AML-193 (cell line): ENCODE measurements around the gene GAS2L2.
"Not testable (repeated sequence)": the region's sequence is repeated elsewhere in the genome, so short reads cannot be mapped to it uniquely, and the experiment has no call there.

ENCODE experiments used
- DNase-seq, 2 experiments: peaks; one replicate each; lab custom pipeline; 2025; lab: John Stamatoyannopoulos, UW

GAS2L2 gene

DNA sequence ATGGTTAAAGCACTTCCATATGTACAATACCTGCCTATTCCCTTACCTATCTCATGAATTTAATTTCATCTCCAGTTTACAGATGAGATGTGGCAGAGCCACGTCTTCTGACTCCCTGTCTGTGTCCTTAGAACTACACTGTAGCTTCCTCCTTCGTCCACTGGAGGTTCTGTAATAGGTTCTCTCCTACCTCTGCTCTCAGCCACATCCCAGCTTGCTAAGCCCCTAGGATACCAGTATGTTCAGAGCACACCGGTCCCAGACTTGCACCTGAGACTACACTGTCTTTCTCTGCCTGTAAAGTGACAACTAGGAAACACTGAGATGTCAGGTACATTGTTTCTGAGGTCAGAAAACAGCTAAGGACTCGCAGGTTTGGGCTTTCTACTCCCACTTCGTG, 25.4 kb downstream of the GAS2L2 start:
- DNase-seq = no peak

GRCh38 chr17:35726953-35727460, 26.0 kb downstream of the GAS2L2 start:
- DNase-seq = no peak

- no peak for DNase-seq
Observed at GRCh38 chr17:35726127-35726952, 26.7 kb downstream of the GAS2L2 start.

GRCh38 chr17:35725802-35726126, 27.3 kb downstream of the GAS2L2 start:
- no peak for DNase-seq

DNA sequence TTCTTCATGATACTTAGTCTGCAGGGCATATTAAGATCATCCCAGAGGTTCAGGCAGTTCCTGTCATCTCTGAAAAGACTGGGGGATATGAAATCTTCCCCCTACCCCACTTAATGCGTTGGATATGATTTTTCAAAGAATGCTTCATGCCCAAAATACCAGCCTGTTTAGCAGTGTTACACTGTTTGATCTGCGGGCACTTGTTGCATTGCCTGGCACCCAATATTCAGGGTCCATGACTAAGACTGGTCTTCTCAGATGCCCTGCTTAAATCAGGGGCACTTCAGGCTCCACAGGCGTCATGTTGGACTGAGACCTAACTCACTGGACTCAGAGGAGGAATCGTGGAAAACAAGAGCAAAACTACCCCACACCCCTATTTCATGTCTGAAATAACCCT, 28.0 kb downstream of the GAS2L2 start:
- no peak for DNase-seq

GRCh38 chr17:35723735-35724134, 29.3 kb downstream of the GAS2L2 start:
- no peak for DNase-seq

DNA sequence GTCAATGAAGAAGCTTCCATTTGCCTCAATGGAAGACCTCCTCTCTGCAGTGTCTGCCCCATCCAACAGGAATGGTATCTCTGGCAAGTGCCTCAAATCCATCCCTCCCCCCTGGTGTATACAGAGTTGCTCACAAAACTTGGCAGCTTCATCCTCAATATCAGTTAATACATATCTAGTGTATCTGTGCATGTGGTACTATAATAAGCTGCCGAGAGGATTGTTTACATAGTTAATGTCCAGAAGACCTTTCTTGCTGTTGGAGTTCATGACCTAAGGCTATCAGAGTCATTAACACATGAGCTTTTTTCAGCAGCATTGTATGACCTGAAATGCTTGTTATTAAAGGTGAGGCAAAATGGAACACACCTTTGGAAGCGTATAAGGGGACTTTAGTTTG, 35.6 kb downstream of the GAS2L2 start:
- no peak for DNase-seq

- no peak for DNase-seq
Observed at GRCh38 chr17:35716897-35717465, 36.1 kb downstream of the GAS2L2 start.

DNA sequence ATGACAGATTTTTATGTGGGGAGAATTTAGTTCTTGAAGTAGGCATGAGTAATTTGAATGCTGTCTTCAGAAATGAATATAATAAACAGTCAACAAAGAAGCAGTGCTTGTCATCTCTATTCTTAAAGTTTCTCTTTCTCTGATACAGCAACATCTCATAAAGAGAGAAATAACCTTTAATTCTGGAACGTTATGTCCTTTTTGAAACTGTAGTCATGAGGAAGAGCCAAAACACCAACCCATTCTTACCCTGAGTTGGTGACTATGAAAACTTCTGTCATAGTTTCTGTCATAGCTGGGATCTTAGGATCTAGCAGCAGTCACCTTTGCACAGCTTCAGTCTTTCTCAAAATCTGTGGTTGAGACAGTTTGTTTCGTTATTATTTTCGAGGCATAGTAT, 36.9 kb downstream of the GAS2L2 start:
- no peak for DNase-seq

DNA sequence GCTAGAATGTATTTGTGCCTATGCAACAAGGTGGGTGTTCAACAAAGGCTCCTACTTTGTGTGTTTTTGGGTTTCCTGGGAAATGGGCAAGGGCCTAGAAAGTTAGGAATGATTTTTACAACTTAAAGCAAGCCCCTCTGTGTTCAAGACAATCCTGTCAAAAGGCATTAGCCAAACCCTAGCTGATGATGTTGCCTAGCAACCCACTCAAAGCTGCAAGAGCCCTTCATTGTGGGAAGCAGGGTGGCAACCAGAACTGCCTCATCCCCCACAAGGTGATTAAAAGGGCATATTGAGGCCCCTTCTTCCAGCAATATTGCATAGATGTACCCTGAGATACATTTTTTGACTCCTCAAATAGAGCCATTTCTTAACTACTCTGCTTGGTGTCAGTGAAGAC, 37.6 kb downstream of the GAS2L2 start:
- DNase-seq = no peak

GRCh38 chr17:35714988-35715387, 38.1 kb downstream of the GAS2L2 start:
- DNase-seq = no peak

GRCh38 chr17:35713069-35713728, 39.8 kb downstream of the GAS2L2 start:
- DNase-seq = no peak

- no peak for DNase-seq
Observed at GRCh38 chr17:35710950-35711349, 42.1 kb downstream of the GAS2L2 start.

DNA sequence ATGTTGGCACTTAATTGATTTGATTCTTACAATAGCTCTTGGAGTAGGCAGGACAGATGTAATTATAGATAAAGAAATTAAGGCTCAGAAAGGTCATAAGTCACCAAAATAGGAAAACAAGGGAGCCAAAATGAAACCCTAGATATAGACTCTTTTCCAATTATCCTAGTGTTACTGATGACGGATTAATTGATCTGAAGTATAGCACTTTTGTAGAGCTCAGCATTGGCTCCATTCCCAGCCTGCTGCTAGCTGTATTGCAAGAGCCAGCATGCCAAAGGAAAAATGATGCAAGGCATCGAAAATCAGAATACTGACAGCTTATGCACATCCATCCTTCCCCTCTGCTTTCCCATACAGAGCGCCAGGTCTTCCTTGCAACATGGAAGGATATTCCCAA, 43.2 kb downstream of the GAS2L2 start:
- no peak for DNase-seq

GRCh38 chr17:35708951-35709350, 44.1 kb downstream of the GAS2L2 start:
- DNase-seq = no peak

DNA sequence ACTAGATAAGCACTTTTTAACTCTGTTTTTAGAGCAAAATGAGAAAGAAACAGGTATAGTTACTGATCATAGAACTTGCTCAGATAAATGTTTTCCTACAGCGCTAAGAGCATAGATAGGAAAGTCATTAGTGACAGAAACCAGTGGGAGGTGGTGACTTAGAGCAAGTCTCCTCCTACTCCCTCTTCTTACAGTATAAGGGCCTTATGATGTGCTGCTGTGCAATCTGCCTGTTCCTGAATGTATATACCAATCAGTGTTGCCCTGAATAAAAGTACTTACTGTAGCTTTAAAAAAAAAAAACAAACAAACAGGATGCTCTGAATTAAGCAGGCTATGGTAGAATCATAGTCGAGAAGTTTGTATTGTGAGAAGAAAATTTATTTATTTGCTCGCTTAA, 44.9 kb downstream of the GAS2L2 start:
- no peak for DNase-seq

DNA sequence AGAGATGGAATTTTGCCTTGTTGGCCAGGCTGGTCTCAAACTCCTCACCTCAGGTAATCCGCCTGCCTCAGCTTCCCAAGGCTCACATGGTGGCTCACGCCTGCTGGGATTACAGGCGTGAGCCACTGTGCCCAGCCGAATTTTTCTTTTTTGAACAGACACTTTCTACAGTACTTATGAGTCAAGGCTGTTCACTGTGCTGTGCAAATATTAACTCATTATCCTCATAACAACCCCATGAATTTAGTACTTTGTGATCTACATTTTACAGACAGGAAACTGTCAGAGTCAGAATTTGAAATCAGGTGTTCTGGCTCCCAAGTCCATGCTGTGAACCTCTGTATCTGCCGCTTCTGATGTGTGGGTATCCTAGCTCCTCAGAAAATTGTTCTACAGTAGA, 47.3 kb downstream of the GAS2L2 start:
- no peak for DNase-seq

- DNase-seq = no peak
Observed at GRCh38 chr17:35705230-35705629, 47.8 kb downstream of the GAS2L2 start.

DNA sequence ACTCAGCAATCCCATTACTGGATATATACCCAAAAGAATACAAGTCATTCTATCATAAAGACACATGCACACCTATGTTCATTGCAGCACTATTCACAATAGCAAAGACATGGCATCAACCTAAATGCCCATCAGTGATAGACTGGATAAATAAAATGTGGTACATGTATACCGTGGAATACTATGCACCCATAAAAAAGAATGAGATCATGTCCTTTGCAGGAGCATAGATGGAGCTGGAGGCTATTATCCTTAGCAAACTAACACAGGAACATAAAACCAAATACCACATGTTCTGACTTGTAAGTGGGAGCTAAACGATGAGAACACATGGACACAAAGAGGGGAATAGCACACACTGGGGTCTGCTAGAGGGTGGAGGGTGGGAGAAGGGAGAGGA, 49.7 kb downstream of the GAS2L2 start:
- not testable (repeated sequence) for DNase-seq

GRCh38 chr17:35701491-35701890, 51.5 kb downstream of the GAS2L2 start:
- no peak for DNase-seq

GRCh38 chr17:35700150-35700549, 52.9 kb downstream of the GAS2L2 start:
- DNase-seq = no peak

GRCh38 chr17:35698800-35699199, 54.2 kb downstream of the GAS2L2 start:
- no peak for DNase-seq

DNA sequence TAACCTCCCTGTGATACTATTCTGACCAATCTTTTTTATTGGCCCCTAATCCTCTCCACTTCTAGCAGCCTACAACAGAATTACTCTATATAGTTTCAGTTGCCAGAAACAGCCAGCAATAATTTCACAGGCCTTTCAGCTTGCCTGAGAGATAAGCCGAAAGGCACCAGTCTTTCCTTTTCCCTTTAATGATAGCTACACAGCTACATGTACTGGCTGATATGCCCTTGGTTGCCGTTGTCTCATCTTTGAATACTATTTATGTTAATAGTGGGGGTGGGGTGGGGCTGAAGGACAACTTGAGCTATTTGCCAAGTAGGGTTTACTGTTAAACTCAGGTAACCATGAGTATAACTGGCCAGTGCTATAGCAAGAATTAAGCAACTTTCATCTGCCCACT, 57.4 kb downstream of the GAS2L2 start:
- DNase-seq = no peak
